Liver (tissue), 9 donors: Measurements from ENCODE around the gene LRRC8B. TPM values are rescaled to one million over a fixed set of nuclear protein-coding genes. Genes with fewer than 3 reads are reported as not detected.

ENCODE experiments used
- DNase-seq: peaks from one replicate; pipeline ENCODE4 v3.0.0-alpha.2; 2017; ENCODE audit warnings: low spot score
- H3K27ac ChIP-seq, 2 donors: one replicate each; pipeline ENCODE4 v1.7.0; 2013; ENCODE audit warnings: inconsistent platforms in 2 of 2, low read length in 2 of 2, control low read depth in 1 of 2, low read depth in 1 of 2, mild to moderate bottlenecking in 1 of 2
- H3K27me3 ChIP-seq, 4 donors: one replicate each; pipeline versions ENCODE4 v1.6.1 to v1.7.0; 2013; ENCODE audit warnings: low read length in 3 of 4, inconsistent platforms in 1 of 4, mild to moderate bottlenecking in 1 of 4, moderate library complexity in 1 of 4; ENCODE audit not compliant: control insufficient read depth in 4 of 4, insufficient read depth in 4 of 4
- H3K36me3 ChIP-seq, 4 donors: one replicate each; pipeline versions ENCODE4 v1.6.1 to v1.7.0; 2013; ENCODE audit warnings: low read length in 3 of 4, mild to moderate bottlenecking in 3 of 4, low read depth in 1 of 4, moderate library complexity in 1 of 4; ENCODE audit not compliant: control insufficient read depth in 4 of 4, insufficient read depth in 3 of 4
- H3K4me1 ChIP-seq, 4 donors: one replicate each; pipeline versions ENCODE4 v1.6.1 to v1.7.0; 2013; ENCODE audit warnings: low read length in 3 of 4, mild to moderate bottlenecking in 3 of 4, moderate library complexity in 1 of 4; ENCODE audit not compliant: control insufficient read depth in 4 of 4, insufficient read depth in 4 of 4
- H3K4me3 ChIP-seq, 3 donors: one replicate each; pipeline versions ENCODE4 v1.6.1 to v1.7.0; 2013; ENCODE audit warnings: low read length in 3 of 3, control low read depth in 1 of 3, low read depth in 1 of 3, mild to moderate bottlenecking in 1 of 3
- H3K9ac ChIP-seq, 2 donors: one replicate each; pipeline ENCODE4 v1.7.0; 2013; ENCODE audit warnings: low read length in 2 of 2, mild to moderate bottlenecking in 2 of 2, moderate library complexity in 2 of 2, control low read depth in 1 of 2, low read depth in 1 of 2
- H3K9me3 ChIP-seq, 4 donors: one replicate each; pipeline versions ENCODE4 v1.6.1 to v1.7.0; 2013; ENCODE audit warnings: low read length in 3 of 4; ENCODE audit not compliant: control insufficient read depth in 4 of 4
- ATF3 ChIP-seq: IDR thresholded peaks from 2 replicates; pipeline ENCODE4 v1.6.1; 2016; ENCODE audit warnings: antibody characterized with exemption
- CTCF ChIP-seq: fragments of 150-350 bp; IDR thresholded peaks from 2 replicates; pipeline ENCODE4 v1.5.1; 2017; ENCODE audit warnings: improper control_type of control experiment, low read depth, low read length; ENCODE audit not compliant: missing input control
- FOXA1 ChIP-seq: IDR thresholded peaks from 2 replicates; pipeline ENCODE4 v1.6.1; 2016; ENCODE audit warnings: antibody characterized with exemption
- FOXA2 ChIP-seq: IDR thresholded peaks from 2 replicates; pipeline ENCODE4 v1.6.1; 2016; ENCODE audit warnings: antibody characterized with exemption
- GABPA ChIP-seq, 2 donors: IDR thresholded peaks in 1 of 2; conservative IDR thresholded peaks in 1 of 2; 2 replicates each; pipeline ENCODE4 v1.6.1; 2016; ENCODE audit warnings: antibody characterized with exemption in 2 of 2, mild to moderate bottlenecking in 1 of 2, moderate library complexity in 1 of 2
- HNF4A ChIP-seq, 2 donors: conservative IDR thresholded peaks; 2 replicates each; pipeline ENCODE4 v1.6.1; 2016; ENCODE audit warnings: antibody characterized with exemption in 2 of 2, mild to moderate bottlenecking in 2 of 2
- HNF4G ChIP-seq: IDR thresholded peaks from 2 replicates; pipeline ENCODE4 v1.6.1; 2016; ENCODE audit warnings: antibody characterized with exemption
- JUND ChIP-seq, 2 donors: IDR thresholded peaks; 2 replicates each; pipeline ENCODE4 v1.6.1; 2016; ENCODE audit warnings: antibody characterized with exemption in 2 of 2
- NR2F2 ChIP-seq: IDR thresholded peaks from 2 replicates; pipeline ENCODE4 v1.6.1; 2016; ENCODE audit warnings: antibody characterized with exemption
- RAD21 ChIP-seq, 2 donors: IDR thresholded peaks; 2 replicates each; pipeline ENCODE4 v1.6.1; 2016; ENCODE audit warnings: antibody characterized with exemption in 2 of 2, mild to moderate bottlenecking in 2 of 2
- RXRA ChIP-seq, 2 donors: IDR thresholded peaks; 2 replicates each; pipeline ENCODE4 v1.6.1; 2017 to 2018; ENCODE audit warnings: antibody characterized with exemption in 2 of 2, mild to moderate bottlenecking in 1 of 2
- SP1 ChIP-seq: IDR thresholded peaks from 2 replicates; pipeline ENCODE4 v1.6.1; 2018; ENCODE audit warnings: antibody characterized with exemption, mild to moderate bottlenecking
- TAF1 ChIP-seq: conservative IDR thresholded peaks from 2 replicates; pipeline ENCODE4 v1.6.1; 2016; ENCODE audit warnings: antibody characterized with exemption, mild to moderate bottlenecking
- YY1 ChIP-seq: IDR thresholded peaks from 2 replicates; pipeline ENCODE4 v1.6.1; 2016; ENCODE audit warnings: antibody characterized with exemption, mild to moderate bottlenecking
- ZBTB33 ChIP-seq: IDR thresholded peaks from 2 replicates; pipeline ENCODE4 v1.6.1; 2016; ENCODE audit warnings: antibody characterized with exemption
- WGBS: extraction: QIAGEN DNeasy Blood & Tissue Kit; methylation state at CpG from one replicate; pipeline ENCODE4 v1.1.7; 2013; 5-methylcytosine and 5-hydroxymethylcytosine counted together
- polyA plus RNA-seq, 2 donors: library from polyadenylated mRNA; stranded (reverse) in 1 of 2; unstranded in 1 of 2; fragments of 200-250 nt in 1 of 2; fragments of >200 nt in 1 of 2; fragmentation: Nextera tagmentation in 1 of 2; extraction: Ambion mirVana in 1 of 2; gene quantifications; one replicate each; pipeline versions ENCODE4 v1.2.1 to v1.2.3, GENCODE V29; 2013 to 2015
- total RNA-seq, 2 donors: library from RNA; depleted of rRNA; stranded (reverse); fragments of >200 nt; gene quantifications; one replicate each; pipeline ENCODE4 v1.2.3, GENCODE V29; 2014
- TF ChIP-seq, protein P1 (sequence below): IDR thresholded peaks from 2 replicates; pipeline ENCODE4 v1.6.1; 2016; ENCODE audit warnings: antibody characterized with exemption
- TF ChIP-seq, protein P2 (sequence below): IDR thresholded peaks from 2 replicates; pipeline ENCODE4 v1.6.1; 2016; ENCODE audit warnings: antibody characterized with exemption, mild to moderate bottlenecking
- donor health status: healthy.
- donor health status: healthy.
- donor health status: healthy.
- donor health status: healthy.
- donor health status: healthy.

The LRRC8B gene
- total and polyA plus RNA-seq, 4 donors, result 1.2 to 4.3 (median 2.5) TPM

DNA sequence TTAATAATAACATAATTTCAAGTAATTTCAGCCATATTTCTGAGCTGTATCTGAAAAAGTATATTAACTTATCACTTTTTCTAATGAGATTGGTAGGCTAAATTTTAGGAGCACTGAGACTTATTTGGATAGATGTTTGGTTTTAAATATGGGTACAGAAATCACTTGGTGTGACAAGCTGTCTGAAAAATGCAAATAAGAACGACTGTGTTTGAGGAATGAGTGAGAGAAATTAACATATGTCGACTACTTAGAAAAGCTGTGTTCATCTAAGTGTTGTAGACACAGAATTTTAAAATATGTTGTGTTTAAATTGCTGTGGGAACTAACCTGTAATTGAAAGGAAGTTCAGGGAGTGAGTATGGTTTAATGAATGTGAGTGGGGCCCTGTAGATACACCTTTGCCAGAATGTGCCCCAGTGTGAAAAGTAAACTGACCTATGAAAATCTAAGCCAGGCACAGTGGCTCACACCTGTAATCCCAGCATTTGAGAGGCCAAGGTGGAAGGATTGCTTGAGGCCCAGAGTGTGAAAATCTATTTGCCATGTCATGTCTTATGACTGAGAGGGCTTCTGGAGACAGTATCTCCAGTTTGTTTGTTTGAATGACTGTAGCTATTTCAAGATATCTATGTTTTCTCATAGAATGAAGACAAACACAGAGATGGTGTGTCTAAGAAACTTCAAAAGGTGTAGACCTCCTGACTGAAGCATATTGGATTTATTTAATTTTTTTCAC, 54.5 kb downstream of the LRRC8B start:
- 92% methylated on average over 2 of the region's 2 CpGs for WGBS
- Histone ChIP-seq H3K4me1 (peaks cover 0 to 3% (median 0%) of the 10 kb centered on the region in 4 donors), H3K27ac (no peak overlapping the region), H3K9me3 (no peaks in the 10 kb centered on the region), H3K36me3 (peaks cover 0 to 8% (median 2%) of the 10 kb centered on the region in 4 donors), H3K27me3 (no peaks in the 10 kb centered on the region), H3K4me3 (no peak overlapping the region), H3K9ac (no peak overlapping the region)
- no peak for TF ChIP-seq HNF4A (conservative IDR thresholded peaks at IDR 0.05)
- TF ChIP-seq RAD21 (IDR thresholded peaks at IDR 0.05), result no peak
- TF ChIP-seq ZBTB33, result no peak
- TF ChIP-seq JUND (IDR thresholded peaks at IDR 0.05), result no peak
- TF ChIP-seq ATF3, result no peak
- TF ChIP-seq, protein P1, sequence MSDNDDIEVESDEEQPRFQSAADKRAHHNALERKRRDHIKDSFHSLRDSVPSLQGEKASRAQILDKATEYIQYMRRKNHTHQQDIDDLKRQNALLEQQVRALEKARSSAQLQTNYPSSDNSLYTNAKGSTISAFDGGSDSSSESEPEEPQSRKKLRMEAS, result no peak
- TF ChIP-seq HNF4G, result no peak
- TF ChIP-seq TAF1, result no peak
- no peak for TF ChIP-seq NR2F2
- TF ChIP-seq RXRA (IDR thresholded peaks at IDR 0.05), result no peak
- TF ChIP-seq SP1, result no peak
- TF ChIP-seq FOXA1, result no peak
- TF ChIP-seq, protein P2, sequence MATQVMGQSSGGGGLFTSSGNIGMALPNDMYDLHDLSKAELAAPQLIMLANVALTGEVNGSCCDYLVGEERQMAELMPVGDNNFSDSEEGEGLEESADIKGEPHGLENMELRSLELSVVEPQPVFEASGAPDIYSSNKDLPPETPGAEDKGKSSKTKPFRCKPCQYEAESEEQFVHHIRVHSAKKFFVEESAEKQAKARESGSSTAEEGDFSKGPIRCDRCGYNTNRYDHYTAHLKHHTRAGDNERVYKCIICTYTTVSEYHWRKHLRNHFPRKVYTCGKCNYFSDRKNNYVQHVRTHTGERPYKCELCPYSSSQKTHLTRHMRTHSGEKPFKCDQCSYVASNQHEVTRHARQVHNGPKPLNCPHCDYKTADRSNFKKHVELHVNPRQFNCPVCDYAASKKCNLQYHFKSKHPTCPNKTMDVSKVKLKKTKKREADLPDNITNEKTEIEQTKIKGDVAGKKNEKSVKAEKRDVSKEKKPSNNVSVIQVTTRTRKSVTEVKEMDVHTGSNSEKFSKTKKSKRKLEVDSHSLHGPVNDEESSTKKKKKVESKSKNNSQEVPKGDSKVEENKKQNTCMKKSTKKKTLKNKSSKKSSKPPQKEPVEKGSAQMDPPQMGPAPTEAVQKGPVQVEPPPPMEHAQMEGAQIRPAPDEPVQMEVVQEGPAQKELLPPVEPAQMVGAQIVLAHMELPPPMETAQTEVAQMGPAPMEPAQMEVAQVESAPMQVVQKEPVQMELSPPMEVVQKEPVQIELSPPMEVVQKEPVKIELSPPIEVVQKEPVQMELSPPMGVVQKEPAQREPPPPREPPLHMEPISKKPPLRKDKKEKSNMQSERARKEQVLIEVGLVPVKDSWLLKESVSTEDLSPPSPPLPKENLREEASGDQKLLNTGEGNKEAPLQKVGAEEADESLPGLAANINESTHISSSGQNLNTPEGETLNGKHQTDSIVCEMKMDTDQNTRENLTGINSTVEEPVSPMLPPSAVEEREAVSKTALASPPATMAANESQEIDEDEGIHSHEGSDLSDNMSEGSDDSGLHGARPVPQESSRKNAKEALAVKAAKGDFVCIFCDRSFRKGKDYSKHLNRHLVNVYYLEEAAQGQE, result no peak
- no peak for TF ChIP-seq GABPA (IDR thresholded peaks at IDR 0.05 in 1 of 2, conservative IDR thresholded peaks at IDR 0.05 in 1 of 2)
- TF ChIP-seq FOXA2, result no peak
- TF ChIP-seq CTCF, result no peak
- no peak for TF ChIP-seq YY1
- no peak for DNase-seq
